ENCODE data around the gene TSEN34.
A peak's percentile ranks its signal among the peaks of the same experiment; 100 is the strongest.
"Not testable (repeated sequence)": the region's sequence is repeated elsewhere in the genome, so short reads cannot be mapped to it uniquely, and the experiment has no call there.

Gene TSEN34

DNA sequence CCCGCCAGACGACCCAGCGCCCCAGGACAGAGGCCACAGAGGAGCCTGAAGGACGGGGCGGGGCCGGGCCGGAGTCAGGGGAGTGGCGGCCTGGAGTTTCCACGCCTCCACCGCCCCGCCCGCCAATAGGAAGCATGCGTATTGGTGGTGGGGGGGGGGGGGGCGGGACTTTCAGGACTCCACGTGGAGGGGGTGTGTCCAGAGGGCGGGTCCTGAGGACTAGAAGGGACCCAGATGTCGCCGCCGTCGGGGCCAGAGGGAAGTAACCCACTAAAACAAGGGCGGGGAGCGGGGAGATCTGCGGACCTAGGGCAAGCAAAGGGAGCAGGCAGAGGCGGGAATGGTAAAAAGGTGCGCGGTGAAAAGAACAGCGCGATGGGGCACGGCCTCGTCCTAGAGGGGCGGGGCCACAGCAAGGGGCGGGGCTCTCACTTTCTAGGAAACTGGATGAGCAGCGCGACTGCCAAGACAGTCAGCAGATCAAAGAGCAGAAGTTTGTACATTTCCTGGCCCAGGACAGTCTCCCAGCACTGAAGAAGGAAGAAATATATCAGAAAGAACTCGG, 28.8 kb upstream of the TSEN34 start:
- peak; percentile 97 for DNase-seq

DNA sequence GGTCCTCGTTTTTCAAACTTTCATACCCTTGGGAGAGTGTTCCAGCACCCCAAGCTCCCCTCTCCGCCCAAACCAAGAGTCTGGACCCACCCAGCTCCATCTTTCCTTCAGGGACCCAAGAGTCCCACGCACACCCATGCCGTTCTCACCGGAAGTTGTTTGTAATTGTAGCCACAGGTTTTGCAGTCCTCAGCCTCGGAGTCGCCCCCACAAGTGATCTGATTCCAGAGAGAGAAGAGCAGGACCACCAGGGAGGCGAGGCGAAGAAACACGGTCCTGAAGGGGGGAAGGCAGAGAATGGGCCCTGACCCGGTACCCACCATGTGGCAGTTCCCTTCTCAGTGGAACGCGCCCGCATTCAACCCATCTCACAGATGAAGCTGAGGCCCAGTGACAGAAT, 28.2 kb upstream of the TSEN34 start:
- no peak for DNase-seq

DNA sequence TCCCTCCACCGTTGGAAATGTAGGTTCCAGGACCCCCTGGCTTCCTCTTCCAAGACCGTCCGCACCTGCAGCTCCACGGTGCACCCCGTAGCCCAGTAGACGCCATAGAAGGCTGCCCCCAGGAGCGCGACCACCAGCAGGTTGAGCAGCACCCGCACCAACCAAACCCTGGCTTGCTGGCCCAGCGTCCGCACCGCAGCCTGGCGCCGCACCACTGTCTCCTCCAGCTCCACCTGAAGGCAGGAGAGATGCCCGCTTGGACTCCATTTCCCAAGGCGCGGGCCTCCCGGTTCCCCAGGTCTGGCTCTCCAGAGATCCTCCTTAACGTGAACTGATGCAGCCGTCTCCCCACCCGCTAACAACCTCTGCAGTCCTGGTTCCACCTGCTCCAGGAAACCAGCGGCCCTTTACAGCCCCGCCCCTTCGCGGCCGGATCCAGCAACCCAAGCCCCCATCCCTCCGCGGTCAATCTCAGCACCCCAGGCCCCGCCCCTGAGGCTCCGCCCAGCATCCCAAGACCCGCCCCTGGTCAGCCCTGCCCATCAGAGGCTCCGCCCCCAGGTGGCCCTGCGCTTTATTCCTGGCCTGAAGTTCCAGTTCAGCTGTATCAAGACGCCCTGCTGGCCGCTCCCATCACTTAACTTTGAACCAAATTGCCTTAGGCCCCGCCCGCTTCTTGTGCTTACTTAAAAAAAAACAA, 26.6 kb upstream of the TSEN34 start:
- peak; percentile 90 for DNase-seq

DNA sequence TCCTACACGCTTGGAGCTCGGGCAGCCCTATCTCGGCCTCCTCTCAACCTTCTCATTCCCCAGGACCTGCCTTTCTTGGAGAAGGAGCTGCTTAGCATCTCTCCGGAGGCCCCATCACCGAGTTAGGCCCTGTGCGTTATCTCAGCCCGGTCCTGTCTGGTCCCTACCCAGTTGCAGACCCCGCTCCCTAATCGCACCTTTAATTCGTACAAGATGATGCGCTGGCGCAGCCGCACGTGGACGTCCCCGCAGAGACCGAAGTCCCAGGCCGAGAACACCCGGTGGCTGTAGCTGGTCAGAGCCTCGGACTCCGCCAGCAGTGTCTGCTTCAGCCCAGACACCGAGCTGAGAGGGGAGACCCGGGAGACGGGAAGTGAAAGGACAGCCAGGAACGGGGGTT, 25.9 kb upstream of the TSEN34 start:
- no peak for DNase-seq

DNA sequence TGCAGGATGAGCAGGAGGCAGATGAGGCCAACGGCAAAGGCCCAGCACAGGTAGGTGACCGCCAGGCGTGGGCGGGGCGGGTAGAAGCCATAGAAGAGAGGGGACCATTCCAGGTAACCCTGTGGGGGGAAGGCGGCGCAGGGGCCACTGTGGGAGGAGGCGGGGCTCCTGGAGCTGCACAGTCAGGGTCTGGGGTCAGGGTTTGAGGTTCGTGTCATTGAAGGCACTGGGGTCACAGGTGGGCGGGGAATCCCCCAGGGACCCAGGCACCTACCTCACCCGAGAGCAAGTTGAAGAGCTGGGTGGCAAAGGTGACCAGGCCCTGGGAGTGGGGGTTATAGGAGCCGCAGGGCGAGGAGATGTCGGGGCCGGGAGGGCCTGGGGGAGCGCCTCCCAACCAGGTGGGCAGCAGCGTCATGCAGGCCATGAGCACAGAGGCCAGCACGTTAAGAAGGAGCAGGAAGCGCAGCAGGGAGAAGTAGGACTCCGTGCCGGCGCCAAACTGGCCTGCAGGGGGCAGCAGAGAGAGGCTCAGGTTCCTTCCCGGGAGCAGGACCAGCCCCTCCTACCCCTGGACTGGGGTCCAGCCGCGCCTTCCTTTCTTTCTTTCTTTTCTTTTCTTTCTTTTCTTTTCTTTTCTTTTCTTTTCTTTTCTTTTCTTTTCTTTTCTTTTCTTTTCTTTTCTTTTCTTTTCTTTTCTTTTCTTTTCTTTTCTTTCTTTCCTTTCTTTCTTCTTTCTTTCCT, 22.8 kb upstream of the TSEN34 start:
- DNase-seq: peak; percentile 93

DNA sequence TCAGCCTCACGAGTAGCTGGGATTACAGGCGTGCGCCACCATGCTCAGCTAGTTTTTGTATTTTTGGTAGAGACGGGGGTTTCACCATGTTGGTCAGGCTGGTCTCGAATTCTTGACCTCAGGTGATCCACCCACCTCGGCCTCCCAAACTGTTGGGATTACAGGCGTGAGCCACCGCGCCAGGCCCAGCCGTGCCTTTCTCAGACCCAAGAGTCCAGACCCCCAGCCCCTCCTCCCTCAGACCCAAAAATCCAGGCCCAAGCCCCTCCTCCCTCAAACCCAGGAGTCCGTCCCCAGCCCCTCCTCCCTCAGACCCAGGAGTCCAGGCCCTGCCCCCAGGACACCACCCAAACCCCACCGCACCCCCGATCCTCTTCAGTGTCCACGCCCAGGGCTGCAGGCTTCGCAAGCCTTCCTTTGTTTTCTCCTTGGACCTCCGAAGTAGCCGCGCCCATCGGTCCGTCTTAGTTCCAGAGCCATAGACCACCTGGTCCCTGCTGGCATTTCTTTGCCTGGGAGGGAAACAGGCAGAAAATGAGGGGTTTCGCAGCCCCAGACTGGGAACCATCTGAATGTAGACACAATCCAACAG, 21.9 kb upstream of the TSEN34 start:
- DNase-seq: no peak

DNA sequence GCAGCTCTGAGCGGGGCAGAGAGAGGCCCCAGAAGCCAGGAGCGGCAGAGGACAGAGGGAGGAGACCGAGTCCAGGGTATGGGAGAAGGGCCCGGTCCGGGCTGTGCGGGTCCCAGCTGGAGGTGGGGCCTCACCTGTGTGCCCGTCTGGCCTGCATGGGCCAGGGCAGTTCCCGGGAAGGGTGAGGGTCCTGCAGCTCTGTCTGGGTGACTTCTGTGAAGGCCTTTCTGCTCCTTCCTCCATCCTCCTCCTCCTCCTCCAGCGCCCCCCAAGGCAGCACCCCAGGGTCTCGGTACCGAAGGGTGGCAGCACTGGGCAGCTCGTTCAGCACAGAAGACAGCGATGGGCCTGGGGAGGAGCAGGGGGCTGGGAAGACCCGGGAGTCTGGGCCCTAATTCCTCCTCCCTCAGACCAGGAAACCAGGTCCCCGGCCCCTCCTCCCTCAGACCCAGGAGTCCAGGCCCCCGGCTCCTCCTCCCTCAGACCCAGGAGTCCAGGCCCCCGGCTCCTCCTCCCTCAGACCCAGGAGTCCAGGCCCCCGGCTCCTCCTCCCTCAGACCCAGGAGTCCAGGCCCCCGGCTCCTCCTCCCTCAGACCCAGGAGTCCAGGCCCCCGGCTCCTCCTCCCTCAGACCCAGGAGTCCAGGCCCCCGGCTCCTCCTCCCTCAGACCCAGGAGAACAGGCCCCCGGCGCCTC, 19.2 kb upstream of the TSEN34 start:
- not testable (repeated sequence) for DNase-seq

DNA sequence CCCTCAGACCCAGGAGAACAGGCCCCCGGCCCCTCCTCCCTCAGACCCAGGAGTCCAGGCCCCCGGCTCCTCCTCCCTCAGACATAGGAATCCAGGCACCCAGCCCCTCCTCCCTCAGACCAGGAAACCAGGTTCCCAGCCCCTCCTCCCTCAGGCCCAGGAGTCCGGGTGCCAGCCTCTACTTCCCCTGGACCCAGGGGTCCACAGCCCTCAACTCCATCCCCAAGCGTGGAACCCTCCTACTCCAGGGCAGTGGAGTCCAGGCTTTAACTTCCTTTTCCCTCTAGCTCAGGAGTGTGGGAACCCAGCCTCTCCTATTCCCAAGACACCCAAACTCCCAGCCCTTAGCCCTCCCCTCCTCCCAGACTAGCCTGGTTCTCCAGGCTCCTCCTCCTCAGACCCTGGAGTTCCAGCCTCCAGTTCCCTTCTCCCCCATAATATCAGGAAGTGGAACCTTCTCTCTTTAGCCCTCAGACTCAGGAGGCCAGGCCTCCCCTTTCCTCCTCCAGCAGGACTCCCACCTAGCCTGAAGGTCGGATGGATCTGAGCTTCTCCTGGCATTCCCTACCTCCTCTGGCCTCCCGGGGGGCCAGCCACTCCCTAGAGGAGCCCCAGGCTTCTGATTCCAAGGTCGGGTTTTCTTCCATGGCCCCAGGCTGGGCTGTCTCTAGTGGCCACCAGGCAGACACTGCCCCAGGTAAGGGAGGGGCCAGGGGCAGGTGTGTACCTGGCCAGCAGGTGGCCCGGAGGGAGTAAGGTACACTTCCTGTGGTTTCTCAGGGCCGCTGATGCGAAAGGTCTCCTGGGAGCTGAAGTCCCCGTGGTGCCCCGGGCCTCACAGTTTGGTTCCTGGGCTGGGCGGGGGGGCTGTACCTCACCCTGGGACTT, 18.4 kb upstream of the TSEN34 start, which contains the start of gene TMC4:
TSS of gene TMC4 (minus strand) at position 690 of the 888 bp plus-strand sequence. CDS start at position 647, 43 bp downstream.
- peak; percentile 97 for DNase-seq

DNA sequence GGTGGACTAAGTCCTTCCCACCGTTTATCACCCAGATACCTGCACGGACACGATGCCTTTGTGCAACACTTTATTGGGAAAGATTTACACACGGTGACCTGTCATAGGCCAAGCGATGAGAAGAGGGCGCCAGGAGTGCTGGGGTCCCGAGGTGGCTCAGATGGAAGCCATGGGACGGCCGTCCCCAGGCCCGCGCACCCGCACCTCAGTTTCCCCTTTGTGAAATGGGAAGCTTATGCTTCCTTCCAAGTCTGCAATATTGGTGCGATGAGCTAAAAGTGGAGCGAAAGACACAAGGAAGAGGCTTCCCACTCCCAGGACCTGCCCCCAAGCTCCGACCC, 17.8 kb upstream of the TSEN34 start:
- DNase-seq: no peak

DNA sequence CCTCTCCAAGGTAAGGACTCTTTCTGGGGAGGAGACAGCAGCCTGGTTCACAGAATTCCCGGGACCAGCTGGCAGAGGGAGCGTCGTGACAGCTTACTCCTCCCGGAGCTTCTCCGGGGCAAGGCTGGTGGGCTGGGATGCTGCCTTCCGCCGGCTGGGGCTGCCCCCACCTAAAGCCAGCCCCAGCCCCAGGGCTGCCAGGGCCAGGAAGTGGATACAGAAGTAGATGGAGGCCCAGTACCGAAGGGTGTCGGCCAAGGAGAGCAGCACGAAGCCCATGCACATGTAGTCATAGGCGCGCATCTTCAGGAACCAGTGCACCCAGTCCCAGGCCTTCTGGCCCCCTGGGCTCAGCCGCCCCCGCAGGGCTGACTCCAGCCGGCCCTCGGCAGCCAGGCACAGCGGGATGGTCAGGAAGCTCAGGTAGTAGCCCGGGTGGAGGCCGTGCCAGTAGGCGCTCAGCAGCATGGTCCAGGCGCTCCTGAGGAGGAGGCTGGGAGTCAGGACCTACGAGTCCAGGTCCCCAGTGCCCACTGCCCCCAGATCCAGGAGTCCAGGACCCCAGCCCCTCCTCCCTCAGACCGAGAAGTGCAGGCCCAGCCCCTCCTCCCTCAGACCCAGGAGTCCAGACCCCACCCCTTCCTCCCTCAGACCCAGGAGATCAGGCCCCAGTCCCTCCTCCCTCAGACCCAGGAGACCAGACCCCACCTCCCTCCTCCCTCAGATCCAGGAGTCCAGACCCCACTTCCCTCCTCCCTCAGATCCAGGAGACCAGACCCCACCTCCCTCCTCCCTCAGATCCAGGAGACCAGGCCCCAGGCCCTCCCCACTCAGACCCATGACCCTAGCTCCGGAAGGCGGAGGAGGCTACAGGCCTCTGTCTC, 16.9 kb upstream of the TSEN34 start:
- no peak for DNase-seq

DNA sequence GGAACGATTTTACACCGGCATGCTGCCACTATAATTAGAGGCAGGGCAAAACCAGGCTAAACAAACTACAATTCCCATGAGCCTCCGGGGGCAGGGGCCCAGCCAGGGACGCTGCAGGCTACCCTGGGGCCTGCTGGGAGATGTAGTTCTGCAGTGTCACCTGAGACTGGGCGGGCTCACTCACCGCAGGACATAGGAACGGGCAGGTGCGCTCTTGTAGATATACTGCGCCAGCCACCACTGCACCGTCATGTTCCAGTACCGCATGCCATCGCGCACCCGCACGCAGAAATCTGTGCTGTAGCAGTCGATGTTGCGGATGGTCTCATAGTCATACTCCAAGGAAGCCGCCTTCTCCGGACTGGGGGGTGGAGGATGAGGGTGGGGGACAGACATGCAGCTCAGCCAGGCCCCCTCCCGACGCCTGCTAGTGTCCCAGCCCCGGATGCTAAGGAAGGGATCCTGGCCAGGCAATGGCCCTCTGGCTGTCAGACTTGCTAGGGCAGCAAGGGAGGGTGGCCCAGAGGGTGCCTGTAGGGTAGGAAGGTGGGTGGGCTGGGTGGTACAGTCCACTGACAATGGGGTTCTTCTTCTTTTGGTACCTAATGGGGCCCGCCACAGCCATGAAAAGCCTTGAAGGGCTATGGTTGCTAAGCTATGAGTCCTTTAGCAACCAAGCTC, 12.4 kb upstream of the TSEN34 start:
- DNase-seq: peak; percentile 50

DNA sequence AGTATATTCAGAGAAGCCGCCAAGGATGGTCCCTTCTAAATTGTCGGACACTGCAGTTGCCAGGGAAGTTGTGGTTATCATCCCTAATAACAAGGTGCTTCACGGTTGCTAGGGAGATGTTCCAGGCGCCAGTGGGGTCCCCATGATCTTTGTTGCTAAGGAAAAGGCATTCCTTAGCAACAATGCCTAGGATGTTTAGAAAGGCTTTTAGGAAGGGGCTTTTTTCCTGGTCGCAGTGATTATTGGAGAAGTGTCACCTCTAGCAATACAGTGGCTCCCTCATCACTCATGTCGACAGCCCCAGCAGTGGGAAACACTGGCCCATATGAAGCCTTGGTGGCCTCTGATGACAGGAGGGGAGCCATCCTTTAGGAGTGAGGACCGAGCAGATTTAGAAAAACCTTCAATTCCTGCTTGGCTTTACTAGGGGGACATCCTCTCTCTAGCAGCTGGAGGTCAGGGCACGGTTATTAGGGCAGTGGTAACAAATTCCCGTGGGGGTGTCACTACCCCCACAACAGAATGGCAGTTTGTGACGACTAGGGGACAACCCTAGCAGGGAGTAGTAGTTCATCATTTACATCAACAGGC, 11.8 kb upstream of the TSEN34 start:
- no peak for DNase-seq

DNA sequence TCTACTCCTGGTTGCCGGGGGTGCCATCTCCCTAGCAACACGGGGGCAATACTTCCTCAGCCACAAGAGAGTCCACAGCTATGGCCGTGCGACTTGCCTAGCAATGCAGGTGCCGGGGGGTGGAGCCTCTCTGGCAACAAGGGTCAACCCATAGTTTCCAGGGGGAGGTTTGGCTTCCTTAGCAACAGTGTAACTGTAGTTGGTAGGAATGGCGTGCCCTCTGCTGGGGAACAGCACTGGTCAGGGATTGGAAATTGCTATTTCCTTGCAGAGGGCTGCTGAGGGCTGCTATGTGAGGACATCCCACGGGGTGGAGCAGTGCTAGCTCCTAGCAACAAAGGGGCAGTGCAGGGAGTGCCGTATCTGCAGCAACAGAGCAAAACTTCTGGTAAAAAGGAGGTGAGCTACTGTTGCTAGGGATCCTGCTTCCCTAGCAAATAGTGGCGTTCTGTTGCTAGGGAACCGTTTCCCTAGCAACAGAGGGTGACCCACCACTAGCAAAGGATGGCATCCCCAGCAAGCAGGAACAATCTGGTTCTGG, 11.1 kb upstream of the TSEN34 start:
- peak; percentile 67 for DNase-seq

DNA sequence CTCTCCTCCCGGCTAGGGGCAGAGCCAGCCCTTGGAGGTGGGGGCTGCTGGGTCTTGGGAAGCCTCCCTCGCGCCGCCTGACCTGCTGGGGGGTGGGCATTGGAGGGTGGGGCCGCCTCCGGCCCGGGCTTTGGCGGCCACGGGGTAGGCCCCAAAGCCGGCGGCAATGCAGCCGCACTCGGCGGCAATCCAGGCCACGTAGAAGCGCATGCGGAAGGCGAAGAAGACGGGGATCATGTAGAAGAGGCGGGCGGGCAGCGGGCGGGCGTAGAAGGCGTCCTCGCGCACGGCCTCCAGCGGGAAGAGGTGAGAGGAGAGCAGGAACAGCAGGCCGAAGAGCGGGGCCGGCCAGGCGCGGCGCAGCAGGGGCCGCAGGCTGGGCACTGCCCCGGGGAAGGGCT, 10.4 kb upstream of the TSEN34 start:
- DNase-seq: no peak

DNA sequence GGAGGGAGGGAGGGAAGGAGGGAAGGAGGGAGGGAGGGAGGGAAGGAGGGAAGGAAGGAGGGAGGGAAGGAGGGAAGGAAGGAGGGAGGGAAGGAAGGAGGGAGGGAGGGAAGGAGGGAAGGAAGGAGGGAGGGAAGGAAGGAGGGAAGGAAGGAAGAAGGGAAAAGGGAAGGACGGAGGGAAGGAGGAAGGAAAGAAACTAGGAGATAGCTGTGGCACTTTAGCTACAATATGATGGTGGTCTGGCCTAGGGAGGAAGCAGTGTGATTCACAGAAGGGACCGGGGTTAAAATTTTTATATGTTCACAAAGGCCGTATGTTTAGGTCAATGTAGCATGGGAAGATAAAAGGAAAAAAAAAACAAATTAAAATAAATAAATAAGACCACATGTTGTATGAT, 9.2 kb upstream of the TSEN34 start:
- DNase-seq: not testable (repeated sequence)

DNA sequence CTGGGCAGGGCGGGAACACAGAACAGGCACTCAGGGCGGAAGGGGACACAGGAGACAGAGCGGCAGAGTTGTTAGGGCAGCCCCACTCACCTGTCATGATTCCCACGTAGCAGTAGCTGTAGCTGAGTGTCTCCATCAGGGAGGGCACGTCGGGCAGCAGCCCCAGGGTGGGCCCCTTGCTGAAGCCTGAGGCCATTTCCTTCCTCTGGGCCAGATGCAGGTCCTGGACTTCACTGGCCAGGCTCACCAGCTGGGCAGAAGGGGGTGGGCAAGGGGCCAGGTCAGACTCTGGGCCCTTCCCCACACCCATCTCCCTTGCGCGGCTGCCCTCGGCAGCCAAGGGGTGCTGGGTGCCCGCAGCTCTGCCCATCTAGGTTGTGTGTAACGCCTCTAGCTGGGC, 7.7 kb upstream of the TSEN34 start:
- no peak for DNase-seq

DNA sequence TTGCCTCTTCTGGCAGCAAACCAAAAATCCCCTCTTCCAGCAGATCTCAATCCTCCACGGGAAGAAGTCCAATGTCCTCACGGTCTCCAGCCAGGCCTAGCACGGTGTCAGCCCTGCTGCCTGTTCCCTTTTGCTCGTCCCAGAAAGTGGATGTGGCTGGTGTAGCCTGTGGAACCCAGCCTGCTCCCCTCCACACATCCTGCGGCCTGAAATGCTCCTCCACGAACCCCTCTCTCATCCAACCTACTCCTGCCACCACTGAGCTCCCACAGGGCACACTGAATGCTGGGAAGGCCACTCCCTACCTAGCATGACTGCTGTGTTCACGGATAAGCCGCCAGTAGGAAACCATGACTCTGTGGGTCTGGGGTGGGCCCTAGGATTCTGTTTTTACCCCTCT, 4.8 kb upstream of the TSEN34 start:
- no peak for DNase-seq

DNA sequence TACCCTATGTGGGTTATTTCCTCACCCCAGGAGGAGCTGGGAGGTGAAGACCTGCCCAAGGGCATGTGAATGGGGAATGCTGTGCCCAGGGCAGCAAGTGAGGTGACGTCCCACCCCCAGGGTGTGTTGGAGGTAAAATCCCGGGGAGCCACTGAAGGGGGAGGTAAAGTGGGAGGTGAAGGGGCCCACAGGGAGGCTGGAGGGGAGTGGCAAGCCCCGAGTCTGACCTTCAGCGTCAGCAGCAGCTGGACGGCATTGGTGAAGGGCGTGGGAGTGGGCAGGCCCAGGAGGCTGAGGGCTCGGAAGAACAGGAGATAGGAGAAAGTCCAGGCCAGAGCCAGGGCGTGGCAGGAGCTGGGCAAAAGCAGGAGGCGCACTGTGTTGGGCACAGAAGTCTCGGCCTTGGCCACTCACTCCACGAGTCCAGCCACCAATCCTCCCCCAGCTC, 4.2 kb upstream of the TSEN34 start:
- DNase-seq: no peak

DNA sequence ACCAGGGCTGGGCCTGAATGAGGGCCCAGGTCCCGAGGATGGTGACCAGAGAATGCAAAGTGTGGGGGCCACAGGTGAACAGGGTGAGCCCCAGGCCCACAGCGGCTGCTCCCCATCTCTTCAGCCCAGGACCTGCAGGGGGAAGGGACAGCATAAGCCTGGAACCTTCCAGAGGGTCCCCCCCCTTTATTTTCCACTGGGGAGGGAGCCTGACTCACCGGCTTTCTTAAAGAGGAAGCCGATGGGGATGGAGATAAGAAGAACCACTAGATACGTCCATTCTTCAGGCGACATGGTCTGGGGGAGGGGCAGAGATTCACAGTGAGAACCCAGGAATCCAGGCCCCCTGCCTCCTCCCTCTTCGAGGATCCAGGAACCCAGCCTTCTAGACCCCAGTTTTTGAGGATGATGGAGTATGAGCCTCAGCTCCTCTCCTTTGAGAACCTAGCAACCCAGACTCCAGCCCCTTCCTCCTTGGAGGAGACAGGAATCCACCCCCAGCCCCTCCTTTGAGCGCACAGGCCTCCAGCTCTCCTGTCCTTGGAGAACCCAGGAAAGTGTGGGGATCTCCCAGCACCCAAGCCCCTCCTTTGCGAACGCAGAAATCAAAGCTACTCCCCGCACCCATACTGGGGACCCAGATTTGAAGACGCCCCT, 2.8 kb upstream of the TSEN34 start:
- DNase-seq: no peak

All from DMS53 (cell line).